ENCODE measurements around the gene ERFL. TPM values are rescaled to one million over a fixed set of nuclear protein-coding genes. Genes with fewer than 3 reads are reported as not detected.
A peak's percentile ranks its signal among the peaks of the same experiment; 100 is the strongest.

The ERFL gene
- total RNA-seq, 1 experiment from 2014 or later: 0.65 TPM

DNA sequence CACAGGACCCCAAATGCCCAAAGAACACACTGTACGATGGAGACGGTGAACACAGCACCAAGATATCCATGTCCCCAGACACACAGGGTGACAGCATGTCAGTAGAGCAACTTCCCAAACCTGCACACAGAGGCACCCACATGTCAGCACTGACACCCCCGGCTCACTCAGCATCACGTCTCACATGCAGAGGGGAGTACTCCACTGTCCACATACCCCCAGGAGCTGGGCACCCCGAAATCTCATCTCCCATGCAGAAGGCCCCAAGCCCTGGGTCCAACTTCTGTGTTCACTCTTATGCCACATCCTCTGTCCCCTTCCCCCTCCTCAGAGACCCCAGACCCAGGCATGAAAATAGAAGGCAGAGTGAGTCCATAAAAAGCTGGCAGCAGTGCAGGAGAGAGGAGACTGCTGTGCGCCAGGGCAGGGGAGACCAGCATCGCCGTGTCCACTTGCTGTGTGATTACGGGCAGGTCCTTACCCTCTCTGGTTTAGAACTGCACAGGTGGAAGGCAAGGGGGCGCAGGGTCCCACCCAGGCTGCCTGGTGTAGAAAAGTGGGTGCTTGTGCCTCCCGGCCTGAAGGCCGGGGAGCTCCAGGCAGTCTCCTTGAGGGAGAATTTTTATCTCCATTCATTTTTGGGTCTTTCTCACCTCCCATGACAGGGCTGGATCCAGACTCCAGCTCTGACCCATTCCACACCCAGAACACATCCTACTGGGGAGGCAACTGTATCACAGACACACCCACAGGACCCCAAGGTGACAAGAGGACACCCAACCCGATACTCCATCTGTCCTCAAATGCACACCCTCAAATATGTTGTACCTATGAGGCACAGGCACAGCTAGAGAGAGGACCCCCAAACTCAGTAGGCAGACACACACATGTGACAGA lies 17.0 kb downstream of the ERFL start:
- DNase-seq: no peak
- BruUV-seq (replicated peaks): TSS peak; percentile 26
- H3F3A ChIP-seq (ENCODE audit: insufficient read depth, low read depth): peaks cover 15% of the 10 kb centered on the region; the same call in 1 of the 2 replicates
- H3K27ac ChIP-seq: no peak overlapping the region
- 0 out of 2 replicates have a peak, but pooled peaks cover 3% of the 10 kb centered on the region for H4K20me1 ChIP-seq (ENCODE audit: insufficient read depth)
- ChIA-PET POLR2A (ENCODE audit: unreplicated experiment) (interaction anchor here (0.7 kb wide), 1 partner anchor 33 kb away, joined by 7 read pairs; no protein-coding TSS in a partner anchor), CTCF (no interaction called here)
- intact Hi-C loops (cut with micrococcal nuclease; ENCODE audit: unreplicated experiment): no loop called here
- H3K4me2 ChIP-seq: no peak overlapping the region
- H3K4me1 ChIP-seq (replicated peaks; ENCODE audit: insufficient read depth): no peaks in the 10 kb centered on the region
- no peaks in the 10 kb centered on the region for H3K79me2 ChIP-seq (ENCODE audit: low read depth)
- TF ChIP-seq CTCF (conservative IDR thresholded peaks at IDR 0.05): no peak
- TF ChIP-seq EZH2 (IDR thresholded peaks at IDR 0.05; ENCODE audit: low read depth): no peak
- H3K36me3 ChIP-seq (ENCODE audit: low read depth): no peaks in the 10 kb centered on the region
- peaks cover 33% of the 10 kb centered on the region for H3K27me3 ChIP-seq (ENCODE audit: insufficient read depth, low read depth)
- H2AFZ ChIP-seq: no peak overlapping the region
- H3K4me3 ChIP-seq: no peak overlapping the region
- H3K9me3 ChIP-seq (ENCODE audit: insufficient read depth, low read depth): no peaks in the 10 kb centered on the region
- H3K9me2 ChIP-seq (ENCODE audit: insufficient read depth): no peaks in the 10 kb centered on the region

DNA sequence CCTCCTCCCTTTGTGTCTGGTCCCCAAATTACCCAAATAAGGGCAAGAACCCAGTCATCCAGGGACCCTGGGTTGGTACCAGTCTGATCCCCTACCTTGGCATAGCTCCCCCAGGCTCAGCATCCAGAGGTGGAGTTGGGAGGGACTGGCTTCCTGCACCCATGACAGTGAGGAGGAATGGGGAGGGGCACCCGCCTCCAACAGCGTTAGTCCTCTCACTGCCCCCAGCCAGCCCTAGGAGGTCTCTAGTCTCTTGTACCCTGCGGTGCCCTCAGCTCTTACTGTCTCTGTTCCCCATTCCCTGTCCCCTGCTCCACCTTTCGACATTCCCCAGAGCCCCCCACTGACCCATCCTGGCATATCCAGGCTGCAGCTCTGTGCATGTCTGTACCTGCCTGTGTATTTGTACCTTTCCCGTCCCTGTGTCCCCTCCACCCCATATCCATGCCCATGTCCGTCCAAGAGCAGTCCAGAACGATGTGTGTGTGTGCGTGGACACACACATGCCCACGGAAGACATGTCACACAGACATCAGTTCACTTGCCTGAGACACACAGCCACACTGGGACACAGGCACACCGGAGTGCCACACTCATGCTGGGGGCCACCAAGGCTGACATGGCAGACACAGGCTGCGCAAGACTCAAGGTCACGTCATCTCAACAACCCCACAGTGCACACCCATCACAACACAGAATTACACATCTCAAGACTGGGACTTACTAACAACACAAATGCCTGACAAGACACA lies 17.8 kb downstream of the ERFL start:
- Histone ChIP-seq H4K20me1 (ENCODE audit: insufficient read depth) (0 out of 2 replicates have a peak, but pooled peaks cover 11% of the 10 kb centered on the region), H3K27me3 (ENCODE audit: insufficient read depth, low read depth) (peaks cover 30% of the 10 kb centered on the region), H3K36me3 (ENCODE audit: low read depth) (no peaks in the 10 kb centered on the region), H3K79me2 (ENCODE audit: low read depth) (no peaks in the 10 kb centered on the region), H3K4me1 (replicated peaks; ENCODE audit: insufficient read depth) (no peaks in the 10 kb centered on the region), H2AFZ (no peak overlapping the region), H3F3A (ENCODE audit: insufficient read depth, low read depth) (peaks cover 15% of the 10 kb centered on the region; the same call in 1 of the 2 replicates), H3K4me3 (no peak overlapping the region), H3K27ac (no peak overlapping the region), H3K9me3 (ENCODE audit: insufficient read depth, low read depth) (no peaks in the 10 kb centered on the region), H3K9me2 (ENCODE audit: insufficient read depth) (no peaks in the 10 kb centered on the region), H3K4me2 (no peak overlapping the region)
- intact Hi-C loops (cut with micrococcal nuclease; ENCODE audit: unreplicated experiment): no loop called here
- TF ChIP-seq CTCF (conservative IDR thresholded peaks at IDR 0.05) (no peak), EZH2 (IDR thresholded peaks at IDR 0.05; ENCODE audit: low read depth) (no peak)
- DNase-seq: no peak
- POLR2A ChIA-PET (ENCODE audit: unreplicated experiment): no interaction called here
- no TSS peak for BruUV-seq (replicated peaks)
- CTCF ChIA-PET: no interaction called here

GRCh38 chr19:41909706-41910105 lies 18.5 kb downstream of the ERFL start:
- no peak for TF ChIP-seq CTCF (conservative IDR thresholded peaks at IDR 0.05)
- TF ChIP-seq EZH2 (IDR thresholded peaks at IDR 0.05; ENCODE audit: low read depth): no peak
- peaks cover 19% of the 10 kb centered on the region for H4K20me1 ChIP-seq (ENCODE audit: insufficient read depth)
- H3K4me1 ChIP-seq (replicated peaks; ENCODE audit: insufficient read depth): peaks cover 3% of the 10 kb centered on the region
- no peaks in the 10 kb centered on the region for H3K9me3 ChIP-seq (ENCODE audit: insufficient read depth, low read depth)
- no peak overlapping the region for H3K27ac ChIP-seq
- ChIA-PET POLR2A (ENCODE audit: unreplicated experiment) (no interaction called here), CTCF (no interaction called here)
- intact Hi-C loops (cut with micrococcal nuclease; ENCODE audit: unreplicated experiment): no loop called here
- BruUV-seq (replicated peaks): no TSS peak
- peaks cover 27% of the 10 kb centered on the region for H3K27me3 ChIP-seq (ENCODE audit: insufficient read depth, low read depth)
- no peak overlapping the region for H2AFZ ChIP-seq
- peaks cover 19% of the 10 kb centered on the region; the same call in 1 of the 2 replicates for H3F3A ChIP-seq (ENCODE audit: insufficient read depth, low read depth)
- no peaks in the 10 kb centered on the region for H3K36me3 ChIP-seq (ENCODE audit: low read depth)
- H3K79me2 ChIP-seq (ENCODE audit: low read depth): no peaks in the 10 kb centered on the region
- no peaks in the 10 kb centered on the region for H3K9me2 ChIP-seq (ENCODE audit: insufficient read depth)
- no peak overlapping the region for H3K4me2 ChIP-seq
- DNase-seq: no peak
- H3K4me3 ChIP-seq: no peak overlapping the region
